ENCODE data around the gene DDX3X.
"Not testable (repeated sequence)": the region's sequence is repeated elsewhere in the genome, so short reads cannot be mapped to it uniquely, and the experiment has no call there.

DDX3X gene

DNA sequence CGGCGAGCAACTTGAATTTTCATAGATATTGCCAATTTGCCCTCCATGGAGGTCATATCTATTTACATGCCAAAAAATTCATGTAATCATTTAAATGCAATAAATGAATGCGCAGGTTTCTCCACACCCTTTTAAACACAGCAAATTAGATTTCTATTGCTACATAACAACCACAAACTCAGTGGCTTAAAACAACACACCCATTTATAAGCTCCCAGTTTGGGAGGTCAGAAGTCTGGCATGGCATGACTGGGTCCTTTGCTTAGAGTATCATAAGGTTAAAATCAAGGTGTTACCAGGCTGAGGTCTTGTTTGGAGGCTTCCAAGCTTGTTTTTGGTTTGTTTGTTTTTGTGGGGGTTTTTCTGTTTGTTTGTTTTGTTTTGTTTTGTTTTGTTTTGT lies 63.3 kb downstream of the DDX3X start:
- TF ChIP-seq, protein P1, sequence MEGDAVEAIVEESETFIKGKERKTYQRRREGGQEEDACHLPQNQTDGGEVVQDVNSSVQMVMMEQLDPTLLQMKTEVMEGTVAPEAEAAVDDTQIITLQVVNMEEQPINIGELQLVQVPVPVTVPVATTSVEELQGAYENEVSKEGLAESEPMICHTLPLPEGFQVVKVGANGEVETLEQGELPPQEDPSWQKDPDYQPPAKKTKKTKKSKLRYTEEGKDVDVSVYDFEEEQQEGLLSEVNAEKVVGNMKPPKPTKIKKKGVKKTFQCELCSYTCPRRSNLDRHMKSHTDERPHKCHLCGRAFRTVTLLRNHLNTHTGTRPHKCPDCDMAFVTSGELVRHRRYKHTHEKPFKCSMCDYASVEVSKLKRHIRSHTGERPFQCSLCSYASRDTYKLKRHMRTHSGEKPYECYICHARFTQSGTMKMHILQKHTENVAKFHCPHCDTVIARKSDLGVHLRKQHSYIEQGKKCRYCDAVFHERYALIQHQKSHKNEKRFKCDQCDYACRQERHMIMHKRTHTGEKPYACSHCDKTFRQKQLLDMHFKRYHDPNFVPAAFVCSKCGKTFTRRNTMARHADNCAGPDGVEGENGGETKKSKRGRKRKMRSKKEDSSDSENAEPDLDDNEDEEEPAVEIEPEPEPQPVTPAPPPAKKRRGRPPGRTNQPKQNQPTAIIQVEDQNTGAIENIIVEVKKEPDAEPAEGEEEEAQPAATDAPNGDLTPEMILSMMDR (IDR thresholded peaks at IDR 0.05; ENCODE audit: low read depth, low read length, missing control alignments), result no peak

DNA sequence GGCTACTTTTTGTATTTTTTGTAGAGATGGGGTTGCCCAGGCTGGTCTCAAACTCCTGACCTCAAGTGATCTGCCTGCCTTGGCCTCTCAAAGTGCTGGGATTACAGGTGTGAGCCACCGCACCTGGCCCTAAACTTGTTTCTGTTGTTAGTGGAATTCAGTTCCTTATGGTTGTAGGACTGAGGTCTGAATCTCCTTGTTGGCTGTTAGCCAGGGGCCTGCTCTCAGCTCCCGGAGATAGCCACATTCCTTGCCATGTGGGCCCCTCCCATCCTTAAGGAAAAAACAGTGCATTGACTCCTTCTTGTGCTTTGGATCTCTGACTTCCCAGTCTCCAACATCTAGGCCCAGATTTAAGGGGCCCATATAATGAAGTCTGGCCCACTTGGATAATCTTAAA lies 63.8 kb downstream of the DDX3X start:
- DNase-seq (ENCODE audit: extremely low read depth, low read depth), result no peak
- TF ChIP-seq, protein P1 (IDR thresholded peaks at IDR 0.05; ENCODE audit: low read depth, low read length, missing control alignments), result no peak
- no peak overlapping the region for H3K4me3 ChIP-seq (replicated peaks; ENCODE audit: low read depth, low read length)

More for the DNA sequence above, 63.3 kb downstream of the DDX3X start:
- no peak for DNase-seq (ENCODE audit: extremely low read depth, low read depth)
- H3K4me3 ChIP-seq (replicated peaks; ENCODE audit: low read depth, low read length), result no peak overlapping the region

DNA sequence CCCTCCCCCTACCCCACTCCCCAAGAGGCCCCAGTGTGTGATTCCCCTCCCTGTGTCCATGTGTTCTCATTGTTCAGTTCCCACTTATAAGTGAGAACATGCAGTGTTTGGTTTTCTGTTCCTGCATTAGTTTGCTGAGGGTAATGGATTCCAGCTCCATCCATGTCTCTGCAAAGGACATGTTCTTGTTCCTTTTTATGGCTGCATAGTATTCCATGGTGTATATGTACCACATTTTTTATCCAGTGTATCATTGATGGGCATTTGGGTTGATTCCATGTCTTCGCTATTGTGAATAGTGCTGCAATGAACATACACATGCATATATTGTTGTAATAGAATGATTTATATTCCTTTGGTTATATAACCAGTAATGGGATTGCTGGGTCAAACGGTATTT lies 68.6 kb downstream of the DDX3X start:
- not testable (repeated sequence) for DNase-seq (ENCODE audit: extremely low read depth, low read depth); H3K4me3 ChIP-seq (replicated peaks; ENCODE audit: low read depth, low read length)

DNA sequence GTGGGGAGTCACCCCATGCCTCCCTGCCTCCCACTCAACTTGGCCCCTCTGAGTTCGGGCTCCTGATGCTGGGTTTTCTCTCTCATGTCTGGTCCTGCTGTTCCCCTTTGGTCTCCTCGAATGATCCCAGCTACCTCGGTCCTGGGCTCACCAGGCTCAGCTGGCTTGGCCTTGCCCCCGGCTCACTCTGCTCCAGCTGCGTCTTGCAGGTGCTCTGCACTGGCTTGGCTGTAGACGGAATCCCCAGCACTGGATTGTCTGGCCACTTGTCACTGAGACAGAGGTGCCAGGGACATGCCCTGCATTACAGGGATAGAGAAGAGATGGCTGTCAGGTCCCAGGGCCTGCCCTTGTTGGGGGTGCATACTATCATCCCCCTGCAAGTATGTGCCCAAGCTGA lies 71.6 kb downstream of the DDX3X start:
- TF ChIP-seq, protein P1 (IDR thresholded peaks at IDR 0.05; ENCODE audit: low read depth, low read length, missing control alignments), result no peak
- DNase-seq (ENCODE audit: extremely low read depth, low read depth), result no peak
- H3K4me3 ChIP-seq (replicated peaks; ENCODE audit: low read depth, low read length), result no peak overlapping the region

DNA sequence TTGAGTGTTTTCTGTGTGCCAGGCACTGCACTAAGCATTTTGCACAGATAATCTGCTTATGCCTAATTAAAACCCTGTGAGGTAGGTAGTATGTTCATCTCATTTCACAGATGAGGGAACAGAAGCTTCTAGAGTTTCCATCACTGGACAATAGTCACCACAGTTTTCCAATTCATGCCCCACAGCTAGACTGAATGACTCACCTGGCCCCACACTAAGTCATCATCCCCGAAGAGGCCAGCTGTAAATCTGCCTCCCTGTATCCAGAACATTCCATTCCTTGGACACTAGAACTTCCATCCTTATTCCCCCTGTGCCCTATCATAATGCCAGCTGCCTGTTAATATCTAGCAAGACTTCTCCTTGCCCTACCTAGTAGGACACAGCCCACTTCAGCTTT lies 72.2 kb downstream of the DDX3X start:
- no peak for DNase-seq (ENCODE audit: extremely low read depth, low read depth)
- no peak overlapping the region for H3K4me3 ChIP-seq (replicated peaks; ENCODE audit: low read depth, low read length)
- TF ChIP-seq, protein P1 (IDR thresholded peaks at IDR 0.05; ENCODE audit: low read depth, low read length, missing control alignments), result no peak

DNA sequence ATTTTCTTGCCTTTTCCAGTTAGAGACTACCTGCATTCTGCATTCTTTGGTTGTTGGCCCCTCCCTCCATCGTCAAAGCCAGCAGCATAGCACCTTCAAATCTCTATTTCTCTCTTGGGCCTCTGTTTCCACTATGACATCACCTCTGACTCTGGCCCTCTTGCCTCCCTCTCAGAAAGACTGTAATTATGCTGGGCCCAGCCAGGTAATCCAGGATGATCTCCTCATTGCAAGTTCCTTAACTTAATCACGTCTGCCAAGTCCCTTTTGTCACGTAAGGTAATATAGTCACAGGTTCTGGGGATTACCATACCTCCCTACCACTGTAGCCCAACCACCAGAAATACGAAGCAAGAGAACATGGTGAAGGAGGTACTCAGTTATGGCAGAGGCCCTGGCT lies 73.9 kb downstream of the DDX3X start:
- H3K4me3 ChIP-seq (replicated peaks; ENCODE audit: low read depth, low read length), result no peak overlapping the region
- DNase-seq (ENCODE audit: extremely low read depth, low read depth), result no peak
- TF ChIP-seq, protein P1 (IDR thresholded peaks at IDR 0.05; ENCODE audit: low read depth, low read length, missing control alignments), result no peak

DNA sequence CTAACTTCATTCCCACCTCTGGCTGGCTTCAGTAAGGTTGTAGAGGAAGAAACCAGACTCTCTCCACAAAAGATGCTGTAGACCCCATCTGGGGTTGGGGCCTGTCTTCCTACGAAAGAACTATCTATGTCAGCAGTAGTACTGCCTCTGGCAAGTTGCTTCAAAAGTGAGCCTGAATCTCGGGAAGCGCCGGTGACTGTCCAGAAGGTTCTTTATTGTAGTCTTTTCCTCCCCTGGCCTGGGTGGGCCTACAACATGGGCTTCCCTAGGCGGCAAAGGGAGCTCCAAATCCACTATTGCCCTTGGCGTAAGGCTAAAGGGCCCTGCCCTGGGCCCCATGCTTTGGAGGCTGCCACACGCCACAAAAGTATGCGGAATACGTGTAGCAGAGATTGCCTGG lies 74.6 kb downstream of the DDX3X start:
- no peak for DNase-seq (ENCODE audit: extremely low read depth, low read depth)
- TF ChIP-seq, protein P1 (IDR thresholded peaks at IDR 0.05; ENCODE audit: low read depth, low read length, missing control alignments), result no peak
- H3K4me3 ChIP-seq (replicated peaks; ENCODE audit: low read depth, low read length), result no peak overlapping the region

All from HFF-Myc (cell line).